Embryonic facial prominence (tissue), 1 donor: ENCODE results near the gene L2HGDH.

Experiments used
- DNase-seq: peaks from one replicate; pipeline ENCODE4 v3.0.0-alpha.2; 2016; ENCODE audit errors: extremely low spot score

L2HGDH gene

GRCh38 chr14:50229681-50230080 is 82.3 kb downstream of the L2HGDH start:
- no peak for DNase-seq

- no peak for DNase-seq
Measured at GRCh38 chr14:50228313-50228712, 83.7 kb downstream of the L2HGDH start.

- no peak for DNase-seq
Measured at GRCh38 chr14:50225974-50226297, 86.1 kb downstream of the L2HGDH start.

- DNase-seq: no peak
Measured at GRCh38 chr14:50225067-50225973, 86.7 kb downstream of the L2HGDH start.

DNA sequence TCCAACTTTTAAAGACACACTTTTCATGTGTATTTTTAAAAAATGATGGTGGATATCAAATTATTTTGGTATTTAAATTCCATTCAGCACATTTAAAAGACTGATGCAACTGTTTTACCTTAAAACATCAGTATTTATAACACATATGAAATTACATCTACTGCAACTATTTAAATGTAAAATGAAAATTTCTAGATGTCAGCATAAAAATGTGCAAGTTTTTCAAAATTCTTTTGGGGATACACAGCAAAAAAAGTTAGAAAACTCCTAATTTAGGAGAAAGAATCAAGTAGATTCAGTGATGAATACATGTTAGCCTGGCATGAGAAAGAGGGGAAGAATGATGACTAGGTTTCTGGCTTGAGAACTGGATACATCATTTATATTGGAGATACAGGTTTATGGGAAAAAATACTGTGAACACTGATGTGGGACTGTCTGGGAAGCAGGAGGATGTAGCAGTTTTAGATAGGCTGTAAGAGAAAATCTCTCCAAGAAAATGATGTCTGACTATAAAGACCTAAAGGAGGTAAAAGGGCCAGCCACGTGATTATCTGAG is 89.9 kb downstream of the L2HGDH start:
- no peak for DNase-seq

- DNase-seq: no peak
Measured at GRCh38 chr14:50218501-50218900, 93.5 kb downstream of the L2HGDH start.

- no peak for DNase-seq
Measured at GRCh38 chr14:50215416-50215815, 96.6 kb downstream of the L2HGDH start.

DNA sequence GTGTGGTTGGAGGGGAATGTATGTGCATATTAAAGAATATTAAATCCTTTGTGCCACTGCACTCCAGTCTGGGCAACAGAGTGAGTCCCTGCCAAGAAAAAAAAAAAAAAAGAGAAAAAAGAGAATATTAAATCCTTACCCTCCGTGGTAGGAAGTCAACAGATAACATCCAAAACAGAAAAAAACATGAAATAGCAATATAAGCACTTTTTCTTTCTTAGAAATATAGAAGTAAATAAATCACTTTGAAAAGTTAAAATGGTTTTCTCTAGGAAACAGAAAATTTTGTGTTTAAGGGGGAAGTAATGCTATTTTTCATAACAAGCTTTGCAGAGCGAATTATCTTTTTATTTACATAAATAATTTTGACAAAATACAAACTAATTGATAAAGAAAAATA is 98.2 kb downstream of the L2HGDH start:
- no peak for DNase-seq

DNA sequence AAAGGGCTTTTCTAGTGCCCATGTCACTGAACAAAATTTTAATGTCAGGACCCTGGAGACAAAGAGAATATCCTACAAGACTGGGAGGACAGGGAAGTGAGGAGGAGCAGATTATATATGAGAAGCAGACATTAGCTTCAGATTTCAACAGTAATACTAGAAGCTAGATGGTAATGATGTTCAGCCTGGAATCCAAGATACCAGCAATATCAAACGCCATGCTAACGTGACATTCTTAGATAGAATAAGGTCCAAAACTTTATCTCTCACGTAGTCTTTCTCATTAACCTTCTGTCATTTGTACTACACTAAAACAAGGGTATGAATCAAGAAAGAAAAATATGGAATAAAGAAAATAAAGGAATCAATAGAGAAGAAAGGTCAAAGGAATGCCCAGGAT is 99.3 kb downstream of the L2HGDH start:
- no peak for DNase-seq

GRCh38 chr14:50210074-50210473 is 102.0 kb downstream of the L2HGDH start:
- no peak for DNase-seq

- no peak for DNase-seq
Measured at GRCh38 chr14:50198499-50198898, 113.5 kb downstream of the L2HGDH start.

- no peak for DNase-seq
Measured at GRCh38 chr14:50191499-50191898, 120.5 kb downstream of the L2HGDH start.
